Stimulated activated CD8-positive, alpha-beta memory T cell treated with anti-CD3 and anti-CD28 coated beads, Interleukin-4, amount 100 ng/mL, for 48 hours (primary cell): Measurements from ENCODE around the gene DLGAP5.
A peak's percentile ranks its signal among the peaks of the same experiment; 100 is the strongest.

Experiments used
- DNase-seq: peaks from one replicate; pipeline ENCODE4 v3.0.0-alpha.2; 2020

DLGAP5 gene, protein sequence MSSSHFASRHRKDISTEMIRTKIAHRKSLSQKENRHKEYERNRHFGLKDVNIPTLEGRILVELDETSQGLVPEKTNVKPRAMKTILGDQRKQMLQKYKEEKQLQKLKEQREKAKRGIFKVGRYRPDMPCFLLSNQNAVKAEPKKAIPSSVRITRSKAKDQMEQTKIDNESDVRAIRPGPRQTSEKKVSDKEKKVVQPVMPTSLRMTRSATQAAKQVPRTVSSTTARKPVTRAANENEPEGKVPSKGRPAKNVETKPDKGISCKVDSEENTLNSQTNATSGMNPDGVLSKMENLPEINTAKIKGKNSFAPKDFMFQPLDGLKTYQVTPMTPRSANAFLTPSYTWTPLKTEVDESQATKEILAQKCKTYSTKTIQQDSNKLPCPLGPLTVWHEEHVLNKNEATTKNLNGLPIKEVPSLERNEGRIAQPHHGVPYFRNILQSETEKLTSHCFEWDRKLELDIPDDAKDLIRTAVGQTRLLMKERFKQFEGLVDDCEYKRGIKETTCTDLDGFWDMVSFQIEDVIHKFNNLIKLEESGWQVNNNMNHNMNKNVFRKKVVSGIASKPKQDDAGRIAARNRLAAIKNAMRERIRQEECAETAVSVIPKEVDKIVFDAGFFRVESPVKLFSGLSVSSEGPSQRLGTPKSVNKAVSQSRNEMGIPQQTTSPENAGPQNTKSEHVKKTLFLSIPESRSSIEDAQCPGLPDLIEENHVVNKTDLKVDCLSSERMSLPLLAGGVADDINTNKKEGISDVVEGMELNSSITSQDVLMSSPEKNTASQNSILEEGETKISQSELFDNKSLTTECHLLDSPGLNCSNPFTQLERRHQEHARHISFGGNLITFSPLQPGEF

DNA sequence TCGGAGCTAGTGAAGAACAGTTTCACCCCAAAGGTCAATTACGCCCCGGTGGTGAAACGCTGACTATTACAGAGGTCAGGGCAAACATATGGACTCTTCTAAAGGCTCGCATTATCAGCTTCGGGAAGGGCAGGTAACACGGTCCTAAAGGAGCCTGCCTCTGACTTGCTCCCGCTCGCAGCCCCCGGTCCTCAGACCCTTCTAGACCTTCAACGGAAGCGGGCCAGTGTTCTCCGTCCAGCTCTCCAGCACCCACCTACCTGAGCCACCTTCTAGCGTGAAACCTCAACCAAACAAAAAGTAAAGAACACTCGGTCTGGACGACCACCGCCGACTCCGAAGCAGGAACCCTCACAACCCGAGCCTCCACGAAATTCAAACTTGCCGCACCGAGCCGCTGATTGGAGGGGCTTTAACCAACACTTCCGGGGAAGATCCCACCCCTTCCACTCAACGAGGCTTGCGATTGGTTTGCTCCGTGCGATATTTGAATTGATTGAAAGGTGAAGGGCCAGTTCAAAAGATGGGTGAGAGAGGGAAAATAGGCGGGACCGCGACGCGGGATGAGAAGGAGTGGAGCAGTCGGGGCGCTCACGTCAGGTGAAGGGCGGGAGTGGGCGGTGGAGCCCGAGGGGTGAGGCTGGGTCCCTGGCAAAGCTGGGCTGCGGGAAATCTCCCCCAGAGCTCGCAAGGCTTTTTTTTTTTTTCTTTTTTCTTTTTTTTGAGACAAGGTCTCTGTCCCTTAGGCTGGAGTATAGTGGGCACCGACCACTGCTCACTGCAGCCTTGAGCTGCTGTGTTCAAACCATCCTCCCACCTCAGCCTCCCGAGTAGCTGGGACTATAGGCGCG, at the start of gene DLGAP5:
Gene DLGAP5 (minus strand): TSS at position 383 of the 851 bp plus-strand sequence. CDS start 2,406 bp downstream, outside the sequence.
- DNase-seq, result peak; percentile 91

DNA sequence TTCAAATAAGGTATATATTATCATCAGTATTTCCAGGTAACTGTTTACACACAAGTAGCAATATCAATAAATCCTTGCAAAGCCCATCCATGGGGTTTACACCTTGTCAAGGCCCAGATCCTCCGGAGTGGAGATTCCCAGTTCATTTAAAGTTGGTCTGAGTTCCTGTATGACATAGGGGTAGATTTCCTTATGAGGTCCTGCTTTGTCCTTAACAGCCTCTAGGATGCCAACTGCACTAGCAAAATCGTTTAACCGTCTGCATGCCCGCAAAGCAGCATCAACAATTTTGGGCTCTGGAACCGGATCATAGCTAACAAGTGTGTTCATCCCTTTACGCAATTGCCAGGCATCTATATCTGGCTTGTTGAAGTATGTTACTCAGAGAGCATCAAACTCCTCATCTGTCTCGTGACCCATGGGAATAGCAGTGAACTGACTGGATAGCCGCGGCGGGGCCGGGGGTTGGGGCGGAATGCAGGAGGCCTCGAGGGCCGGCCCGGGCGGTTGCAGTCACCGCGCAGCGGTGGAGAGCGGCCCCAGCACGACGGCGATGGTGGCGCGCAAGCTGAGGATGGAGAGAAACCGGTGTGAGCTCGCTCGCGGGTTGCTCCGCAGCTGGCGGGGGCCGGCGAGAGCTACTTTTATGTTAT, 49.3 kb upstream of the DLGAP5 start:
- DNase-seq, result no peak

GRCh38 chr14:55239320-55239719, 47.9 kb upstream of the DLGAP5 start:
- no peak for DNase-seq

- no peak for DNase-seq
These were observed 46.8 kb upstream of the DLGAP5 start for GRCh38 chr14:55238019-55238680.

GRCh38 chr14:55233591-55233990, 42.2 kb upstream of the DLGAP5 start:
- DNase-seq, result no peak

DNA sequence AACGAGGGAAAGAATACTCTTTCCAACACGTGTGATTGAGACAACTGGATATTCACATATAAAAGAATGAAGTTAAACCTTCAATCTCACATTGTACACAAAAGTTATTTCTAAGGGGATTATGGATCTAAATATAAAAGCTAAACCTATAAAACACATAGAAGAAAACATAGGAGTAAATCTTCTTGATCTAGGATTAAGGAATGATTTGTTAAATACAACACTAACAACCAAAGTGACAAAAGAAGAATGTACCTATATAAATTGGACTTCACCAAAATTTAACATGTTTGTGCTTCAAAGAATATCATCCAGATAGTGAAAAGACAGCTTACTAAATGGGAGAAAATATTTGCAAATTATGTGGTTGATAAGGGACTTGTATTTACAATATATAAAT, 36.9 kb upstream of the DLGAP5 start:
- DNase-seq, result no peak

DNA sequence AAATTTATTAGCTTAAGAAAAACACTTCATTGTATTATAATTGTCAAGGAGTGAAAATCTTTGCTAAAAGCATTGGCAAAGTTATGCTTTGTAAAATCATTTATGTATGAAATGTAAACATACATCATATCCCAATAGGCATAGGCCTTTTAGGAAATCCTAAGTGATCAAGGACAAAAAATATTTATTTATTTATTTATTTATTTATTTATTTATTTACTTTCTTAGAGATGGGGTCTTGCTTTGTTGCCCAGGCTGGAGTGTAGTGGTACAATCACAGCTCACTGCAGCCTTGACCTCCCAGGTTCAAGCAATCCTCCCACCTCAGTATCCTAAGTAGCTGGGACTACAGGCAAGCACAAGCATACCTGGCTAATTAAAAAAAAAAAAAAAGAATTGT, 32.0 kb upstream of the DLGAP5 start:
- no peak for DNase-seq

- no peak for DNase-seq
These were observed 30.6 kb upstream of the DLGAP5 start for GRCh38 chr14:55221968-55222367.

DNA sequence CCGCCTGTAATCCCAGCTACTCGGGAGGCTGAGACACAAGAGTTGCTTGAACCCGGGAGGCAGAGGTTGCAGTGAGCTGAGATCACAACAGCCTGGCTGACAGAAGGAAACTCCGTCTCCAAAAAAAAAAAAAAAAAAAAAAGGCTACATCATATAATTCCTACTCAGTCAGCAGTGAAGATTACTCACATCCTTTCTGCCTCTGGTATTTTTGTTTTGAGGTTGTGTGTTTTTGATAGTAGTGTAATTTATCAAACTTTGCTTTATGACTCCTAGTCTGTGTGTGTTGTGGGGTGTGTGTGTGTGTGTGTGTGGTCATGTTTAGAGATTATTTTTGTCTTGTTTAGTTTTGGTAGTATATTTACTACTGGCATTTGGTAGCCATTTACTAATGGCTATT, 29.8 kb upstream of the DLGAP5 start:
- DNase-seq, result no peak

DNA sequence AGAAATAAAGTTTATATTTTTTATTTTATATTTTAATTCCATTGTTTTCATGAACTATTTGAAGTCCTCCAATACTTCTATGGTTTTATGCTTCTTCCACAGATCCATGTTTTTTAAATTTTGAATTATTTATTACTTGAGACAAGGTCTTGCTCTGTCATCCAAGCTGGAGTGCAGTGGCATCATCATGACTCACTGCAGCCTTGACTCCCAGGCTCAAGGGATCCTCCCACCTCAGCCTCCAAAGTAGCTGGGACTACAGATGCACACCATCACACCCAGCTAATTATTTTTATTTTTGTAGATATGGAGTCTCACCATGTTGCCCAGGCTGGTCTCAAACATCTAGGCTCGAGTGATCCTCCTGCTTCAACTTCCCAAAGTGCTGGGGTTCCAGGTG, 28.8 kb upstream of the DLGAP5 start:
- DNase-seq, result no peak

DNA sequence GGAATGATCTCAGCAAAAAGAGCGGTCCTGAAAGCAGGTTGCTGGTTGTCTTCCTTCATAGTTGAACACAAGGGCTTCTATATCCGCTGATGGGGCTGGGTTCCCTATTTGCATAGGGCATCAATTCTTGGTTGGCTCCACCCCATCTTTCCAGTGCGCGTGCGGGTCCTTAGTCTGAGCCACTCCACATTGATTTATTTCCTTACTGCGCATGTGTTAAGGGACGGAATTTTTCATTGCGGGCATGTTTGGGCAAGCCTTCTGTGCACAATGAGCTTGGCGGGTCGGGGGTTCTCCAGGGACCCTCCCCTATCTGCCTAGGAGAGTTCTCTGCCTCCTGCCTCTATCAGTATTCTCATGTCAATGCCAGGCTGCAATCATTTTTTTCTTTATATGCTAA, 21.2 kb upstream of the DLGAP5 start:
- no peak for DNase-seq

DNA sequence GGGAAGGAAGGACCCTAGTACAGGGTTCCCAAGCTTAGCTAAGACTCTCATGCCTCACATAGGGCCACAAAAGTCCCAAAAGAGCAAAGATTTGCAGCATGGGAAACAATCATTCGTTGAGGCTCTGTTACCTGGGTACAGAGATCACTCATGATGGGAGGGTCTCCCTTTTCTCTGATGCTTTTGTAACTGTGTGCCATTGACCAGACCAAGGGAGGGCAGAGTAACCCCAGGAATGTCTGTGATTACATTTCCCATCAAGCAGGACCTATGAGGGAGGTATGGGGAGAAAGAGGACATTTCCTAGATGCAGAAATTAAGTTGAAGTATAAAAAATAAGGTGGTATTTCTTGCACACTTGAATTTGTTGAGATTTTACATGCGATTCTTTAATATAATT, 16.4 kb upstream of the DLGAP5 start:
- no peak for DNase-seq

- no peak for DNase-seq
These were observed 14.8 kb upstream of the DLGAP5 start for GRCh38 chr14:55206175-55206693.

DNA sequence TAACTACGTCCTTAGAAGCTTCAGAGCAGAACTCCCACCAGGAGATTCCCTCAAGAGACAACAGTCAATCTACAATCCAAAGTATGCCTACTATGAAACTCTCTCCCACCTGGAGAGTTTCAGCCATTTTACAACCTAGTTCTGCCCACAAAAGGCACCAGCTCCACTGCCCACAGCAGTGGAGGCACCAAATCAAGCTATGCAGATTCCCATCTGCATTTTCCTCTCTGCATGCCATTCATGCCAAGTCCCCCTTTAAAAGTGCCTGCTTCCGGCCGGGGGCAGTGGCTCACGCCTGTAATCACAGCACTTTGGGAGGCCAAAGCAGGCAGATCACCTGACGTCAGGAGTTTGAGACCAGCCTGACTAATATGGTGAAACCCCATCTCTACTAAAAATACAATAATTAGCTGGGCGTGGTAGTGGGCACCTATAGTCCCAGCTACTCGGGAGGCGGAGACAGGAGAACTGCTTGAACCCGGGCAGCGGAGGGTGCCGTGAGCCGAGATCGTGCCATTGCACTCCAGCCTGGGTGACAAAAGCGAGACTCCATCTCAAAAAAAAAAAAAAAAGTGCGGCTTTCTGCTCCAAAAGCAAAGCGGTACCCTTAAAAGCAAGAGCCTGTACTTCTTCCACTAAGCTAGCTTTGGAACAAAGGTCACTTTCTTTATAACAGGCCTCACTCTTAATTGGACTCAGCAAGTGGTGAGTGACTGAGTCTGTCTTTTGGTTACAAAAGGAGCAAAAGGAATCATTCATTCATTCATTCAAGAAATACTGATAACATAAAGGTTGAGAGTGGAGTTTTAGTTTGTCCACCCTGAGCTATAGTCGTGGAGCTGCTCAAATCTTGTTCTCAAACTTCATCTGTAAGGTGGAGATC, 10.1 kb upstream of the DLGAP5 start:
- no peak for DNase-seq

GRCh38 chr14:55200651-55201050, 9.3 kb upstream of the DLGAP5 start:
- no peak for DNase-seq

DNA sequence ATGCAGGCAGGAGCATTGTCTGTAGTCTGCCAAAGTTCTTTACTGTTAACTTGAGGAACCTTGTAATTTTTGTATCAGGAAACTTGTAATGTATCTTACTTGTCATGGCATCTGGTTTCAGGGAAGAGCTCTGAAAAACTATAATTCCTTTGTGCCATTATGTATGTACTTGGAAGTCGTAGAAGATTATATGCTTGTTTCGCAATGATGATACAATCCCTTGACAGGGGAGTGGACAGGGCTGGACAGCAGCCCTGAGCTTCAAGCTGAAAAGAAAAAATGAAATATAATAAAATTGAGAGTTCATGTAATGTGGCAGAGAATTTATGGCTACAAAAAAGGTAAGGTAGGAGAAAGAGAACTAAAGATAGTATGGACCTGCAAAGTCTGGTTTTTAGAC, 7.4 kb upstream of the DLGAP5 start:
- DNase-seq, result no peak

DNA sequence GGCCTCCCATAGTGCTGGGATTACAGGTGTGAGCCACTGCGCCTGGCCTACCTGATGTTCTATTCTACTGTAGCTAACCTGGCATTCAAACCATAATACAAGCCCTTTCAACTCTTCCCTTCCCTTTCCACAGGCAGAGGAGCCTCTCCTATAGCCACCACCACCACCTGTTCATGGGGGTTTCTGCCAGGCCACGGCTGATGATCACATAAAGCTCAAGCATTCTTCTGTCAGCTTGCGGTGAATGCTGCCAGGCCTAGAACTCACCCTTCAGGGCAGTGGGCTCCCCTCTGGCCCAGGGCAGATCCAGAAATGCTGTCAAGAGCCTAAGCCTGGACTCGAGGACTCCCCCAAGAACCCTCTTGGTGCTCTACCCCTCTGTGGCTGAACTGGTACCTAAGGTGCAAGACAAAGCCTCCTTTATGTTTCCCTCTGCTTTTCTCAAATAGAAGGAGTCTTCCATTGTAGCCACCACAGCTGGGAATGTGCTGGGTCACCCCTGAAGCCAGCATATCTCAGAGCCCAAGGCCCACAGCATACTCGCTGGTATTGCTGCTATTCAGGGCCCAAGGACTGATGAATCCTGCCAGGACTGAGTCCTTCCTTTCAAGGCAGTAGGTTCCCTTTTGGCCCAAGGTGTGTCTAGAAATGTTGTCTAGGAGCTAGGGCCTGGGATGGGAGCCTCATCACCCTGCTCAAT, 3.4 kb upstream of the DLGAP5 start:
- DNase-seq, result no peak

GRCh38 chr14:55192054-55192621, 753 bp upstream of the DLGAP5 start:
- no peak for DNase-seq

DNA sequence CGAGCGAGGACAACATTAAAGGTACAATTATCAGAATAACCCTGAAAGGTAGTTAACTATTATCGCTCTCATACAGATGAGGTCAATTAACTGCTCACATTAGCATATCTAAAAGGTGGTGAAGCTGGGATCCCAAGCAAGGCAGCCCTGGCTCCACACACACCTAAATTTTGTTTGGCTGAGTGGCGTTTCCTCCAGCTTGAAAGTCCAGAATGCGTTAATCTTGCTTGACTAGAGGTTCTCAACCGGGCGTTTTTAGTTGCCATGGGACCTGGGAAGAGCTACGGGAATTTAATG, 531 bp downstream of the DLGAP5 start:
- no peak for DNase-seq
